IPS-18c (cell line): Measurements from ENCODE around the gene GTF3C2.
"Not testable (repeated sequence)": the region's sequence is repeated elsewhere in the genome, so short reads cannot be mapped to it uniquely, and the experiment has no call there.

Experiments
- H3K4me3 ChIP-seq: 2 replicates; pipeline ENCODE4 v1.7.0; 2013; ENCODE audit warnings: low read depth, mild to moderate bottlenecking, low read length, moderate library complexity; ENCODE audit not compliant: insufficient read depth
- H3K9me3 ChIP-seq: one replicate; pipeline ENCODE4 v1.6.1; 2013; ENCODE audit warnings: mild to moderate bottlenecking, low read length, moderate library complexity; ENCODE audit not compliant: control insufficient read depth, insufficient read depth

GTF3C2 gene

DNA sequence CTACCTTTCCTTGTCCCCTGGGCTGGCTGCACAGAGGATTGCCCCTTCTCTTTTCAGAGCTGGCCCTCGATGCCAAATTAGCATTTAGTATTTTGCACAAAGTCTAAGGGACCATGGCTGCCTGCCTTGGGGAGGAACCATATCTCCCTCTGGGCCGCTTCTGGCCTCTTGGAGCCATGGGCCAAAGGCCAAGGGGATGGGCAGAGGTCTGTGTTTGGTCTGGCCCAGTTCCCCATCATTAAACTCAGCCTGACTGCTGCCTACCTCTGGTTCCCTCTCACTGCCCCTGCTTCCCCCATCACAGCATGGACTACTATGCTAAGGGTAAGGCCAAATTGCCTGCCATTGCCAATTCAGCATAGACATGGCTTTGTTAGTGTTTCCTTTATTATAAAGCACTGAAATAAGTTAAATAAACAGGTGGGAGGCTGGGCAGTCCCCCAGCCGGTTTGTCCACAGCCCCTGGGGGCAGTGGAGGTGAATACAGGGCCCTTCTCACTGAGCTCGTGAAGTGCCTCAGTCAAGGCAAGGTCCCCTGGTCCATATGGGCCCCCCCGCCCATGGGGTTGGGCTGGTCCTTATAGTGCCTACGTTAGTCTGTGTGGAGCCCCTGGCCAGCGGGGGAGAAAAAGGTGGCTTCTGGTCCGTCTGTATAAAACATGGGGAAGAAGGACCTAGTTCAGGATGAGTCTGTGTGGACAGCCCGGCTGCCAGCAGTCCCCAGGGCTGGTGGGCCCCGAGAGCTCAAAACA is 20.5 kb upstream of the GTF3C2 start:
- Histone ChIP-seq H3K4me3 (no peak overlapping the region), H3K9me3 (no peaks in the 10 kb centered on the region)

- no peak overlapping the region; the same call in 1 of the 2 replicates for H3K4me3 ChIP-seq
- no peaks in the 10 kb centered on the region for H3K9me3 ChIP-seq
These were observed 19.7 kb upstream of the GTF3C2 start for GRCh38 chr2:27376151-27376865.

DNA sequence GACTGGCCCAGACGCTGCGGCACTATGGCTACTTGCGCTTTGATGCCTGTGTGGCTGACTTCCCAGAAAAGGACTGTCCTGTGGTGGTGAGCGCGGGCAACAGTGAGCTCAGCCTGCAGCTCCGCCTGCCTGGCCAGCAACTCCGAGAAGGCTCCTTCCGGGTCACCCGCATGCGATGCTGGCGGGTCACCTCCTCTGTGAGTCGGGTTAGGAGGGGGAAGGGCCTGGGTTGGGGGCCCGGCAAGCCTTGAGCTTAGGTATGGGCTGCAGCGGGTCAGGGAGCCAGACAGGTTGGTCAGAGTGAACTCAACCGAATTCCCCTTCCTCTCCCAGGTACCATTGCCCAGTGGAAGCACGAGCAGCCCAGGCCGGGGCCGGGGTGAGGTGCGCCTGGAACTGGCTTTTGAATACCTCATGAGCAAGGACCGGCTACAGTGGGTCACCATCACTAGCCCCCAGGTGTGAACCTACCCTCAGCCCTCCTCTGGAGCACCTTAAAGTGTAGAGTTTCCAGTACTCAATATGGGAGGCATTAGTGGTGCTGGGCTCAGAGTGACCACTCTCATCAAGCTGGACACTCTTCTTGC is 19.0 kb upstream of the GTF3C2 start:
- no peaks in the 10 kb centered on the region for H3K9me3 ChIP-seq
- H3K4me3 ChIP-seq, result no peak overlapping the region

DNA sequence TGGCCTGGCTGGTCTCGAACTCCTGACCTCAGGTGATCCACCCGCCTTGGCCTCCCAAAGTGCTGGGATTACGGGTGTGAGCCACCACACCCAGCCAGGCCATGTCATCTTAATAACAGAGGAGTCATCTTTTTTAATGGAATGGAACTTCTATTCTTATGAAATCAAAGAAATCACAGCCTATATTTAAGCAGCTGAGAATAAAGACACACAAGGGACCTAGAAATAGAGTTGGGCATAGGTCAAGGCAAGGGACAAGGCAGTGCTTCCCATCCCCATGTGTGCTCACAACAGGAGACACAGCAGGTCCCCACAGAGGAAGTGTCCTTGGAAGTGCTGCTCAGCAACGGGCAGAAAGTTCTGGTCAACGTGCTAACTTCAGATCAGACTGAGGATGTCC is 17.0 kb upstream of the GTF3C2 start:
- Histone ChIP-seq H3K9me3 (no peaks in the 10 kb centered on the region), H3K4me3 (no peak overlapping the region)

DNA sequence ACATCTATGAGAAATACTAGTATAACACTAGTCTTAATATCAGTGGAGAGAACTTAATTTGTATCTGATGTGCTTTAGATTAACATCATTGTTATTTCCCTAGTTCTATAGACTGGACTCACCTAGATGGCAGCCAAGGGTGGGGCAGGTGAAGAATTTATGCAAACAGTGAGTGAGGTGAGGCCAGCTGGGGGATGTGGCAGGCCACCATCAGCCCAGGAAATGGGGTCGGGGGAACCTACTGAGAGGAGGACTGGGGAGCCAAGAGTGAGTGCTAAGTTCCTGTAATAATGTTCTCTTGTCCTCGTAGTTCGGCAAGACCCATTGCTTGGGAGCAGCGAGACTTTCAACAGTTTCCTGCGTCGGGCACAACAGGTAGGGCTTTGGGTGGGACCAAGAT is 16.4 kb upstream of the GTF3C2 start:
- Histone ChIP-seq H3K9me3 (no peaks in the 10 kb centered on the region), H3K4me3 (no peak overlapping the region)

- Histone ChIP-seq H3K9me3 (no peaks in the 10 kb centered on the region), H3K4me3 (peak overlapping the region; percentile 99)
These were observed 14.5 kb upstream of the GTF3C2 start for GRCh38 chr2:27370816-27371620.

GRCh38 chr2:27370026-27370815 is 13.7 kb upstream of the GTF3C2 start, which contains the start of the genes EIF2B4 and SNX17:
EIF2B4 (minus strand) TSS chr2:27370338; CDS start chr2:27370314, 24 bp downstream.
SNX17 (plus strand) TSS chr2:27370616; CDS start chr2:27370744, 128 bp downstream.
- H3K4me3 ChIP-seq, result peak within 1 kb of the TSS; percentile 99
- H3K9me3 ChIP-seq, result no peaks in the 10 kb centered on the region

GRCh38 chr2:27369471-27370025 is 13.0 kb upstream of the GTF3C2 start:
- H3K4me3 ChIP-seq, result peak overlapping the region; percentile 99
- no peaks in the 10 kb centered on the region for H3K9me3 ChIP-seq

DNA sequence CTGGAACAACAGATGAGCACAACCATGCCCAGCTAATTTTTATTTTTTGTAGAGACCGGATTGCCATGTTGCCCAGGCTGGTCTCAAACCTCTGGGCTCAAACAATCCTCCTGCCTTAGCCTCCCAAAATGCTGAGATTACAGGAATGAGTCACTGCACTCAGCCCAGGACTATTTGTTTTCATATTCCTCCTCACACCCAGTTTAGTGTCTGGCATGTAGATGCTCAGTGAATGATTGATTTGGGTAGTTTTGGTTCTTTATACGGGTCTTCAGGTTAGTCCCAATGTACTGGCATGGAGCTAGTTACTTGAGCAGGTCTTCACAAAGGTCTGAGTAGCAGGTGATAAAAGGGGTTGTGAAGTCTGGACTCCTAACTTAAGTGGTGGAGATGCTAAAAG is 7.4 kb upstream of the GTF3C2 start:
- Histone ChIP-seq H3K4me3 (no peak overlapping the region), H3K9me3 (no peaks in the 10 kb centered on the region)

GRCh38 chr2:27362678-27363420 is 6.3 kb upstream of the GTF3C2 start:
- H3K4me3 ChIP-seq, result no peak overlapping the region

GRCh38 chr2:27356056-27356381 is 545 bp downstream of the GTF3C2 start:
- peak overlapping the region; percentile 96 for H3K4me3 ChIP-seq
- H3K9me3 ChIP-seq, result no peaks in the 10 kb centered on the region

More at GRCh38 chr2:27362678-27363420, 6.3 kb upstream of the GTF3C2 start:
- H3K9me3 ChIP-seq, result no peaks in the 10 kb centered on the region

GRCh38 chr2:27354597-27354927 is 2.0 kb downstream of the GTF3C2 start:
- H3K4me3 ChIP-seq, result no peak overlapping the region
- H3K9me3 ChIP-seq, result no peaks in the 10 kb centered on the region

DNA sequence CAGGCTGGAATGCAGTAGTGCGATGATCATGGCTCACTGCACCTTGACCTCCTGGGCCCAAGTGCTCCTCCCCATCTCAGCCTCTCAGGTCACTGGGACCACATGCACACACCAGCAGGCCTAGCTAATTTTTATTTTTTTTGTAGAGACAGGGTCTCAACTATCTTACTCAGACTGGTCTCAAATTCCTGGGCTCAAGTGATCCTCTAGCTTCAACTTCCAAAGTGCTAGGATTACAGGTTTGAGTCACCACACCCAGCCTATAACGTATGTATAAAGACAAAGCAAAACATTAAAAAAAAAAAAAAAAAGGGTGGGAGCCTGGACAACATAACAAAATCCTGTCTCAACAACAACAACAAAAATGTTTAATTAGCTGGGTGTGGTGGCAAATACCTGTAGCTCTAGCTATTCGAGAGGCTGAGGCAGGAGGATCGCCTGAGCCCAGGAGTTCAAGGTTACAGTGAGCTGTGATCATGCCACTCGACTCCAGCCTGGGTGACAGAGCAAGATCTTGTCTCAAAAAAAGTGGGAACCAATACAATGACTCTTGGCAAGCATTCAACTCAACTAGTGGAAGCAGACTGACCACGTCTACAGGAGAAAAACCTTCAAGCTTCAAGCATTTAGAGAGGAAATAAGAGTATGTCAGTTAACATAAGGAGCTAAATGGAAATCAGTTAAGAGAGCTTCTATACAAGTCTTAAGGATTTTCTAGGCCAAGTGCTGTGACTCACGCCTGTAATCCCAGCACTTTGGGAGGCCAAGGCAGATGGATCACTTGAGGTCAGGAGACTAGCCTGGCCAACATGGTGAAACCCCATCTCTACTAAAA is 2.6 kb downstream of the GTF3C2 start:
- no peaks in the 10 kb centered on the region for H3K9me3 ChIP-seq
- no peak overlapping the region for H3K4me3 ChIP-seq

GRCh38 chr2:27353386-27353761 is 3.2 kb downstream of the GTF3C2 start:
- H3K4me3 ChIP-seq, H3K9me3 ChIP-seq: not testable (repeated sequence)
